CD14-positive monocyte (primary cell): ENCODE results near the gene RBMS3. TPM values are rescaled to one million over a fixed set of nuclear protein-coding genes. Genes with fewer than 3 reads are reported as not detected.

Experiments used
- DNase-seq, 3 donors: peaks; one replicate each; pipeline ENCODE4 v3.0.0-alpha.2; 2011 to 2022
- H2AFZ ChIP-seq: 2 replicates; pipeline ENCODE4 v1.6.0; 2012; ENCODE audit warnings: mild to moderate bottlenecking, low read depth, low read length, inconsistent platforms; ENCODE audit not compliant: insufficient read depth, poor library complexity, severe bottlenecking
- H3K27ac ChIP-seq, 2 donors: 1 replicate in 1 of 2; 2 replicates in 1 of 2; pipeline ENCODE4 v1.5.1; 2012 to 2013; ENCODE audit warnings: low read length in 2 of 2, control low read depth in 1 of 2, inconsistent platforms in 1 of 2, low read depth in 1 of 2, mild to moderate bottlenecking in 1 of 2
- H3K27me3 ChIP-seq, 2 donors: one replicate each; pipeline versions ENCODE4 v1.6.0 to v1.6.1; 2011 to 2013; ENCODE audit warnings: low read length in 2 of 2; ENCODE audit not compliant: control insufficient read depth in 2 of 2, insufficient read depth in 2 of 2
- H3K36me3 ChIP-seq, 2 donors: replicated peaks in 1 of 2; 1 replicate in 1 of 2; 2 replicates in 1 of 2; pipeline versions ENCODE4 v1.5.1 to v1.6.1; 2012 to 2013; ENCODE audit warnings: low read length in 2 of 2, control low read depth in 1 of 2, inconsistent platforms in 1 of 2, mild to moderate bottlenecking in 1 of 2; ENCODE audit not compliant: insufficient read depth in 2 of 2, control insufficient read depth in 1 of 2
- H3K4me1 ChIP-seq, 2 donors: 1 replicate in 1 of 2; 2 replicates in 1 of 2; pipeline versions ENCODE4 v1.5.1 to v1.6.1; 2012 to 2013; ENCODE audit warnings: low read length in 2 of 2, control low read depth in 1 of 2, inconsistent platforms in 1 of 2, mild to moderate bottlenecking in 1 of 2, moderate library complexity in 1 of 2; ENCODE audit not compliant: insufficient read depth in 2 of 2, control insufficient read depth in 1 of 2
- H3K4me2 ChIP-seq: replicated peaks from 2 replicates; pipeline ENCODE3; 2012; ENCODE audit warnings: low read length, moderate library complexity, mild to moderate bottlenecking; ENCODE audit not compliant: poor library complexity, severe bottlenecking; ENCODE audit errors: extremely low read depth
- H3K4me3 ChIP-seq, 3 experiments: fragments of 200-600 bp in 1 of 3; sonication (generic) in 1 of 3; replicated peaks in 1 of 3; 1 replicate in 2 of 3; 2 replicates in 1 of 3; pipeline ENCODE4 v1.5.1; 2011 to 2013; ENCODE audit warnings: low read length in 3 of 3, mild to moderate bottlenecking in 3 of 3, control low read depth in 2 of 3, low read depth in 2 of 3, inconsistent platforms in 1 of 3, moderate library complexity in 1 of 3
- H3K79me2 ChIP-seq: 2 replicates; pipeline ENCODE4 v1.6.0; 2012; ENCODE audit warnings: mild to moderate bottlenecking, control low read depth, inconsistent platforms, low read length, moderate library complexity; ENCODE audit not compliant: insufficient read depth
- H3K9ac ChIP-seq: 2 replicates; pipeline ENCODE4 v1.6.0; 2017; ENCODE audit warnings: low read length, mild to moderate bottlenecking; ENCODE audit not compliant: insufficient read depth, poor library complexity, severe bottlenecking
- H3K9me3 ChIP-seq, 2 donors: replicated peaks in 1 of 2; 1 replicate in 1 of 2; 2 replicates in 1 of 2; pipeline versions ENCODE4 v1.5.1 to v1.6.1; 2012 to 2013; ENCODE audit warnings: low read length in 2 of 2, control low read depth in 1 of 2; ENCODE audit not compliant: control insufficient read depth in 1 of 2, insufficient read depth in 1 of 2
- H4K20me1 ChIP-seq: 2 replicates; pipeline ENCODE4 v1.6.0; 2012; ENCODE audit warnings: mild to moderate bottlenecking, low read length, control low read depth, moderate library complexity; ENCODE audit not compliant: insufficient read depth
- H3K27ac Mint-ChIP-seq, 7 donors: one replicate each; pipeline ENCODE4 v1.8.0; 2020; ENCODE audit warnings: mild to moderate bottlenecking in 7 of 7, mixed read lengths in 7 of 7, moderate library complexity in 6 of 7, inconsistent platforms in 2 of 7
- H3K27me3 Mint-ChIP-seq, 3 donors: one replicate each; pipeline ENCODE4 v1.8.0; 2021 to 2022; ENCODE audit warnings: low read depth in 3 of 3, mild to moderate bottlenecking in 3 of 3, mixed read lengths in 3 of 3, moderate library complexity in 3 of 3, inconsistent platforms in 1 of 3
- H3K36me3 Mint-ChIP-seq, 2 donors: one replicate each; pipeline ENCODE4 v1.8.0; 2020; ENCODE audit warnings: mixed read lengths in 2 of 2, inconsistent platforms in 1 of 2, mild to moderate bottlenecking in 1 of 2
- H3K4me1 Mint-ChIP-seq: one replicate; pipeline ENCODE4 v1.8.0; 2020; ENCODE audit warnings: mild to moderate bottlenecking, mixed read lengths
- H3K4me3 Mint-ChIP-seq, 2 donors: one replicate each; pipeline ENCODE4 v1.8.0; 2020; ENCODE audit warnings: mild to moderate bottlenecking in 2 of 2, mixed read lengths in 2 of 2, moderate library complexity in 1 of 2
- H3K9me3 Mint-ChIP-seq, 7 donors: one replicate each; pipeline ENCODE4 v1.8.0; 2020 to 2022; ENCODE audit warnings: mixed read lengths in 7 of 7, mild to moderate bottlenecking in 6 of 7, moderate library complexity in 6 of 7, inconsistent platforms in 2 of 7
- CTCF ChIP-seq: fragments of 200-600 bp; IDR thresholded peaks from one replicate; pipeline ENCODE4 v1.8.0; 2022; ENCODE audit warnings: antibody characterized with exemption, mild to moderate bottlenecking
- WGBS: methylation state at CpG from one replicate; pipeline ENCODE4 v1.1.5; 2013; ENCODE audit warnings: missing lambda C conversion rate; ENCODE audit not compliant: insufficient coverage; 5-methylcytosine and 5-hydroxymethylcytosine counted together
- intact Hi-C, 2 donors: fragments of 100-400 bp; cut with micrococcal nuclease; formaldehyde crosslinking; loops; one replicate each; pipeline versions ENCODE4 v1.15.0 to v1.15.1; 2023
- polyA plus RNA-seq, 3 donors: library from polyadenylated mRNA; depleted of rRNA in 1 of 3; unstranded in 2 of 3; stranded (reverse) in 1 of 3; fragments of 300-500 nt in 2 of 3; fragments of >200 nt in 1 of 3; fragmentation: Illumina TruSeq in 2 of 3; gene quantifications; 1 replicate in 2 of 3; 2 replicates in 1 of 3; pipeline ENCODE4 v1.2.3, GENCODE V29; 2012 to 2021

Gene RBMS3
- polyA plus RNA-seq, 3 donors: not detected

- no peak overlapping the region for H2AFZ ChIP-seq
- H3K9me3 ChIP-seq: no peaks in the 10 kb centered on the region
- no peaks in the 10 kb centered on the region for H4K20me1 ChIP-seq
- no peaks in the 10 kb centered on the region for H3K79me2 ChIP-seq
- no peaks in the 10 kb centered on the region for H3K27me3 ChIP-seq
- no peaks in the 10 kb centered on the region for H3K36me3 Mint-ChIP-seq
- no peak overlapping the region for H3K4me3 Mint-ChIP-seq
- H3K4me2 ChIP-seq: no peak overlapping the region
- H3K9ac ChIP-seq: no peak overlapping the region
- no peak overlapping the region for H3K27ac ChIP-seq
- H3K4me3 ChIP-seq: no peak overlapping the region
- 82% methylated on average over 6 of the region's 8 CpGs for WGBS
- H3K9me3 Mint-ChIP-seq: peaks cover 0 to 2% (median 1%) of the 10 kb centered on the region in 7 donors
- DNase-seq: no peak
- no peaks in the 10 kb centered on the region for H3K36me3 ChIP-seq
- no peak for TF ChIP-seq CTCF
- H3K27me3 Mint-ChIP-seq: peaks cover 0 to 4% (median 0%) of the 10 kb centered on the region in 3 donors
- no peaks in the 10 kb centered on the region for H3K4me1 Mint-ChIP-seq
- intact Hi-C loops: no loop called here
- no peak overlapping the region for H3K27ac Mint-ChIP-seq
- no peaks in the 10 kb centered on the region for H3K4me1 ChIP-seq
Observed at GRCh38 chr3:29796808-29797207, 515.9 kb downstream of the RBMS3 start.

GRCh38 chr3:29802057-29802456, 521.2 kb downstream of the RBMS3 start:
- H3K9me3 ChIP-seq: no peaks in the 10 kb centered on the region
- no CpG with 5 or more reads among the region's 4 CpGs for WGBS
- H3K9me3 Mint-ChIP-seq: peaks cover 0 to 2% (median 0%) of the 10 kb centered on the region in 7 donors
- no peaks in the 10 kb centered on the region for H3K4me1 ChIP-seq
- no peak for TF ChIP-seq CTCF
- no peaks in the 10 kb centered on the region for H3K36me3 ChIP-seq
- H3K79me2 ChIP-seq: no peaks in the 10 kb centered on the region
- no peaks in the 10 kb centered on the region for H3K36me3 Mint-ChIP-seq
- no peaks in the 10 kb centered on the region for H3K4me1 Mint-ChIP-seq
- intact Hi-C loops: no loop called here
- H4K20me1 ChIP-seq: no peaks in the 10 kb centered on the region
- H3K27ac Mint-ChIP-seq: no peak overlapping the region
- H3K27me3 ChIP-seq: no peaks in the 10 kb centered on the region
- DNase-seq: no peak
- H3K4me3 ChIP-seq: no peak overlapping the region
- H3K9ac ChIP-seq: no peak overlapping the region
- peaks cover 0 to 2% (median 0%) of the 10 kb centered on the region in 3 donors for H3K27me3 Mint-ChIP-seq
- H3K4me3 Mint-ChIP-seq: no peak overlapping the region
- no peak overlapping the region for H3K4me2 ChIP-seq
- H2AFZ ChIP-seq: no peak overlapping the region
- H3K27ac ChIP-seq: no peak overlapping the region
